PC-3 (cell line): ENCODE results near the gene SERGEF.

Source experiments
- CTCF ChIP-seq: fragments of 300-600 bp; sonication (generic); conservative IDR thresholded peaks from 2 replicates; pipeline ENCODE4 v1.5.1; 2017; ENCODE audit warnings: antibody characterized with exemption, low read depth, mild to moderate bottlenecking, low read length
- EZH2phosphoT487 ChIP-seq: fragments of 300-600 bp; sonication (generic); IDR thresholded peaks from 2 replicates; pipeline ENCODE4 v1.6.1; 2018; ENCODE audit warnings: mild to moderate bottlenecking, antibody characterized with exemption, low read length, borderline replicate concordance

GRCh38 chr11:18036456-18036855 is 23.6 kb upstream of the SERGEF start:
- TF ChIP-seq CTCF (no peak), EZH2phosphoT487 (no peak)
